HG02970 (cell line): ENCODE data around the gene SMCO2.

Experiments used
- ATAC-seq: cut with Tn5 transposase; IDR thresholded peaks from one replicate; pipeline ENCODE4 v1.9.1; 2021; ENCODE audit warnings: mild to moderate bottlenecking, moderate library complexity, moderate number of reproducible peaks; ENCODE audit not compliant: unreplicated experiment, low FRiP score

The SMCO2 gene

DNA sequence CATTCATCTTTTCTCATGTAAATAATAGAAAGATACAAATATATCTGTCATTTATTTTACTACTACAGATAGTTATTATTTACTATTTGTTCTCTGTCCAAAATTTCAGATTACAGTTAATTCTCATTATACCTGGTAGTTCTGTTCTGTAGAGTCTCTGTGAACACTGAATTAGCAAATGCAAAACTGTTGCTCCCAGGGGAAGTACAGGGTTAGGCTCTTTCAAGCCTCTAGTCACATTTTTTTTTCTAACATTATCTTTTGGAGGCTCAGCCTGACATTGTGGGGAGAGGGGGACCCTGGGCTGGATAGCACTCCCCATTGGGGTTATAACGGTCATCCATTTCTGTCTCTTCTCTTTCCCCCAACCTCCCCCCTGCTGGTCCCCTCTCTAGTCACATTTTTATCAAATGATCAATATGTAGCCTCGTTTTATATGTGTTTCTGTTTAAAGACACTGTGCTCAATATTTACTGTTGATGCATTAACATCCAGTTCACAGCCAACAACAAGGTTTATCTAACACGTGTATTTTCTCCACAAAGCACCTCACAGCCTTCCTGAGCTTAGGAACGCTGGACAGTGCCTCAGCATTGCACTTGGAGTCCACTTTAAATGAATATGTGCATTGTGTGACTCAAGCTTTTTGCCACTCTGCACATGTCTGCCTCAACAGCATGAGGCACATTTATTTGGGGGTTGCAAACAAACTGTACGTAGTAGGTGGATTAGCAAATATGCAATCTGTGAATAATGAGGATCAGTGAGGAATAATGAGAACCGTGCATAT, 4.7 kb downstream of the SMCO2 start:
- no peak for ATAC-seq

DNA sequence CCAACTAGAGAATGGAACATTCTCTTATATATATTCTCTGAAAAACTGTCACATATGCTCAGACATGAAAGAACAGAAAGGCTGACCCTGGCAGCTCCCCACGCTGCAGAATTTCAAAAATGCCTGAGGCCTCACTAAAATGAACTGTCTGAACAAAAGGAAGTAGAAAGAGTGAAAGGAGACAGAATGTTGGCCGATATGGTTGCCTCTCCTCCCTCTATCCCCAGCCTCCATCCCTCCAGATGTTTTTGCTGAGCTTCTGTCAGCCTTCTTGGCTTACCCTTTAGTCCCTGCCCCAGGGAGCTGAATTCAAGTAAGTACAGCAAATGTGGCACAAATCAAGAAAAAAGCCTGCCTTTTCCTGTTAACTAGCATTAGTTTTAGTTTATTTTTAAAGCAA, 6.9 kb downstream of the SMCO2 start:
- no peak for ATAC-seq

DNA sequence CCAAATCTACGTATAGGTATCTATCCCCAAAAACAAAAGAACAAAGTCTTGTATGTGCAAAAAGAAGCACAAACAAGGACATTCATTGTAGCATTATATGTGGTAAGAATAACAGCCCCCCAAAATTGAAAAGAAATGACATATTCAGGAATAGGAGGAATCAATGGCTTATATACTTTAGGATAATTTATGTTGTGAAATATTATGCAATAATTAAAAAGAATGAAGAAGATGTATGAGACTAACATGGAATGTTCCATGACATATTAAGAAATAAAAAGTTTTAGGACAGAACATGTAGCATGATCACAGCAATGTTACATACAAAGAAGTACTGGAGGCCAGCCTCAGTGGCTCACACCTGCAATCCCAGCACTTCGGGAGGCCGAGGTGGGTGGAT, 9.1 kb downstream of the SMCO2 start:
- no peak for ATAC-seq

DNA sequence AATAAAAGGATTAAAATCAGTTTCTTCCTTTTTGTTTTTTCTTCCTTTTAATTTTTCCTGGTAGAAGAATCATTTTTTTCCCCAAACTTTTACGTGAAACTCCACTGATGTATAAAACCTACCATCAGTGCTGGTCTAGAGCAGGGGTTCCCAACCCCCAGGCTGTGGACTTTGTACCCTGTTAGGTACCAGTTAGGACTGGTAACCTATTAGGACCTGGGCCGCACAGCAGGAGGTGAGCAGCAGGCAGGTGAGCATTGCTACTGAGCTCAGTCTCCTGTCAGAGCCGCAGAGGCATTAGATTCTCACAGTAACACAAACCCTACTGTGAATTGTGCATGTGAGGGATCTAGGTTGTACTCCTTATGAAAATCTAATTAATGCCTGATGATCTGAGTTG, 10.1 kb downstream of the SMCO2 start:
- ATAC-seq, result no peak

DNA sequence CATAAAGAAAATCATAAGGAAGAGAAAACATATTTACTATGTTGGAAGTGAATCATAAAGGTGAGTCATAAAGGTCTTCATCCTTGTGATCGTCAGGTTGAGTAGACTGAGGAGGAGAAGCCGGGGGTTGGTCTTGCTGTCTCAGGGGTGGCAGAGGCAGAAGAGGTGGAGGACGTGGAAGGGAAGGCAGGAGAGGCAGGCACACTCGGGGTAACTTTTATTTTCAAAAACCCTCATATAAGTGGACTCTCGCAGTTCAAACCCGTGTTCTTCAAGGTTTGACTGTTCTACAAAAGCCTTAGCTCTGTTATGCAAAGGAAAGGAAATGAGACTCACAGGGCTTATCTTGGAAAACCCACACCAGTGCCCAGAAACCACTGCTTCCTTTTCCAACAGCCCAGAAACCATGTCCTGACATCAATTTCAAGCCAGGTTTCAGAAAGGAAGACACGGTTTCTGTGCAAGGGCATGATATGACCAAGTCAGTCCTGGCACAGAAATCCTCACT, 14.0 kb downstream of the SMCO2 start:
- no peak for ATAC-seq

DNA sequence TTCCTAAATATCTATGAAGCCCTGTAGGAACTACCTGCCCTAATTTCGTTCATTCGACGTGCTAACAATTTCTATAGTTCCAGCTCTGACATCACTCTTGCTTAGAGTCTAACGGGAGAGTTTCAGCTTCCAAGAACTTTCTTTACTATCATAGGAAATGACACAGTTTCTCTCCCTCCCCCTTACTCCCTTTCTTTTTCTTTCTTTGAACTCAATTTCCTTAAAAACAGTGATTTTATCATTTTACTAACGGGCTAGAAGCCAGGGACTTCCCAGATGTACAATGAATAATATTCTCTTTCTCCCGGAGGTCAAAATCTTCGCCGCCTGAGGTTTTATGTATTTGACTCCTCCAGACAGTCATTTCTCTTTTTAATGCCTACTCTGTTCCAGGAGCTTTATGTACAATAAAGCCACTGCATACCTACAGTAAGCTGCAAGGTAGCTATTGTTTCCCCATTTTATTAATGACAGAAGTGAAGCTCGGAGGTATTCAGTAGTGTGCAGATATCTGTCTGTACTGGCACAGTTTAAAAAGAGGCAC, 15.7 kb downstream of the SMCO2 start:
- no peak for ATAC-seq

DNA sequence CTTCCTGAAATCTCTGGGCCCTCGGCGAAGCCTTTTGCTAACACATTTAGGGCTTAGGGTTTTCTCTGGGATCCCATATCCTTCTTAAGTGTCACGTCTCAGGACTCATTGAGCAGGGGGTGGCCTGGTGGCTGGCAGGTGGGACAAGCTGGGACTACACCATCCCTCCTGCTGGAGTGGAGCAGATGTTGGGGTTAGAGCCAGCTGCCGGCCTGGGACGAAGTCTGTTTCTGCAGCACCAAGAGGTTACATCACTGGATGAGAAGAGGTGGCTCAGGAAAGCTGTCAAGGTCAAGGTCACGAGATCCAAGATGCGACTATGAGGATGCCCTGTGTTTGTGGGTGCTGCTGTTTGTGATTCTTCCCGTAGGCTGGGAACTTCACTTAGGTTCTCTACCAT, 16.3 kb downstream of the SMCO2 start:
- ATAC-seq, result no peak

DNA sequence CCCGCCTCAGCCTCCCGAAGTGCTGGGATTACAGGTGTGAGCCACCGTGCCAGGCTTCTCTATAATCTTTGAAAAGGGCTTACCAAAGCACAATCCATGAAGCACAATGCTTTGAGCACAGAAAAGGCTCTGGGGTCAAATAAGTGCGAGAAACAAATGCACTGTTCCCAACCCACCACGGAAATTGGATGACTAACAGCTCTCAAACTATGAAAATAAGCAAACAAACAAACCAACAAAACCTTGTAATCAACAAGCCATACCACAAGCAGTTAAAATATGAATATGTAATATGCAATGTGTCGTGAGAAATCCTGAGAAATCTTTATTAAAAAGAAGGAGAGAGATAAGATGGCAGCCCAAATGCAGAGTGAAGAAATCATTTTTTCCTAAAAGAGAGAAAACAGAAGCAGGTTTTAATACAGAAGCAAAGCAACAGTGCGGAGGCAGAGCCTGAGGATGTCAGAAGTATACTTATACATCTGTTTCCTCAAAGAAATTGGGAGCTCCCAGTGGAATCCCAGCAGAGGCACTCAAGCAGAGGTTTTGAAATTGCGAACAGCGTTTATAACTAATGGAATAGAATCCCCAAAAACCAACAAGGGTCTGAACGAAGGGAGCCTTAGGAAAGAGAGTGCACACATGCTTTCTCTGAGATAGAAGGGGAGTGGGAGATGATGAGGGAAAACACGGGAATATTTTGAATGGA, 17.1 kb downstream of the SMCO2 start:
- no peak for ATAC-seq

DNA sequence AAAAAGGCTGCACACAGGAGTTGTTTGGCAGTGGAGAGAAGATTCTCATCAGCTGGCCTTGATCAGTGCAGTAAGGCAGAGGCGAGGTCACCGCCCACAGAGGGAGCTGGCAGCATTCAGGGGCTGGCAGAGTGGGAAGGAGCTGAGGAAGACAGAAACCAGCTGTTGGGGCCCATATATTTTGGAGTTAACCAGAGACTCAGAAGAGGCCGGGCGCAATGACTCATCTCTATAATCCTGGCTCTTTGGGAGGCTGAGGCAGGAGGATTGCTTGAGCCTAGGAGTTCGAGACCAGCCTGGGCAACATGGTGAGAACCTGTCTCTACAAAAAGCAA, 17.7 kb downstream of the SMCO2 start:
- no peak for ATAC-seq

DNA sequence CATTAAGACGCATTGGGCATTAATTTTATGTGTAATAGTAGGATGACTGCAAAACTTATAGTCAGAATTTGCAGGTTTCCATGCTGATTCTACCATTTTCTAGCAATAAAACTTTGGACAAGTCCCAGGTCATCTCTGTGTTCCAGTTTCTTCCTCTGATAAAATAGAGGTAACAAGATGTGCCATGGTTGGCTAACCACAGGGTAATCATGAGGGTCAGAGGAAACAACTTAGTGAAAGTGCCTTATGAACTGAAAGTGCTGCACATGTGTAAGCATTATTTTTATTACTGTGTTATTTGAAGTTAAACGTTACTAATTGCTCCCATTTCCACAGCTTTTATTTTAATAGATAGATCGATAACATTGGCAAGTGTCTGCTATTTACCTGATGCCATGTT, 21.1 kb downstream of the SMCO2 start:
- ATAC-seq, result no peak

DNA sequence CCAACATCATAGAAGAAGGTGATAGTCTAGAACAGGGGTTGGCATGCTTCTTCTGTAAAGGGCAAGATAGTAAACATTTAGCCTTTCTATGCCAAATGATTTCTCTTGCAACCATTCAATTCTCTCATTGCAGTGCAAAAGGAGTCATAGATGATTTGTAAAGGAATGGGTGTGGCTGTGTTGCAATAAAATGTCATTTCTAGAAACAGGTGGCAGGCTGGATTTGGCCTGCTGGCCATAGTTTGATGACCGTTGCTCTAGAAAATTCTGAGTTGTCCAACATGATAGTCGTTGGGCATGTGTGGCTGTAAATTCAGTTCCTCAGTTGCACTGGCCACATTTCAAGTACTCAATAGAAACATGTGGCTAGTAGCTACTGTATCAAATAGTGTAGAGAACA, 21.7 kb downstream of the SMCO2 start:
- ATAC-seq, result no peak

DNA sequence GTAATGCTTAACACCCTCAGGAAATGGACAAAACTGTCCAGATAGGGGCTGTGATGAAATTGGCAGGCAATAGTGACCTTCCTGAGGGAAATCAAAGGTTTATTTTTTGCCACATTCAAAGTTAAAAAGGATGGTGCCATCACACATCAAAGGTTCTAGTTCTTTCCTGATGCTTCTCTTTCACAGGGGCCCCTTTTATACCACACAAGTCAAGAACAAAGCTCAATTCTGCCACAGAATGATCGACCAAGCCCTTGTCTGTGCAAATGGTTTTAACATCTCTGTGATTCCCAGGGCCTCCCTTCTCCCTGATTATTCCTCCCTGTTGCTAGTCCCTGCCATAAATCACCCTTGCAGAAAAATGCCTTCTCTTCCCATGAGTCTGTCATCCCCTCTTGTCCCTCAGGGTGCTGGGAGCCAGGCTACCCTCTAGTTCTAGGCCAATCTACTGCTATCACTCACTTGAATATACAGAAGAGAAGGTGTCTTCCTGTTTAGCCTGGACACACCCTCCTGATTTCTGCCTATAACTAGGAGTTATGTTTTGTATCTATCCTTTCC, 22.7 kb downstream of the SMCO2 start:
- ATAC-seq, result no peak

DNA sequence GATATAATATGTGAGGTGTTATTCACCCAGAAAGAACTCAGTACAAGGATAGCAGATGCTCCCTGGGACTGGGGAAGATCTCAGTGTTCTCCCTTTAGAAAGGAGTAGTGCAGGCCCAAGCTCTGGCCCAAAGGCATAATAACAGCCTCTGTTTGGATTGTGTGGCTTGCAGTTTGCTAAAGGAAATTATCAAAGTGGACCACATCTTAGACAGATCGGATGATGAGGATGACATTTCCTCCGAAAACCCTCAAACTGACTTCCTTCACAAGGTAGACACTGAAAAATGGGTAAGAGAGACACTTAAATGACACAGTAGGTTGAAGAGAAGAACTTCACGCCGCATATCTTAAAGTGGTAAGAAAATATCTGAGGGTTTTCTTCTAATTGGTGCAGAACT, 26.1 kb downstream of the SMCO2 start:
- ATAC-seq, result no peak

DNA sequence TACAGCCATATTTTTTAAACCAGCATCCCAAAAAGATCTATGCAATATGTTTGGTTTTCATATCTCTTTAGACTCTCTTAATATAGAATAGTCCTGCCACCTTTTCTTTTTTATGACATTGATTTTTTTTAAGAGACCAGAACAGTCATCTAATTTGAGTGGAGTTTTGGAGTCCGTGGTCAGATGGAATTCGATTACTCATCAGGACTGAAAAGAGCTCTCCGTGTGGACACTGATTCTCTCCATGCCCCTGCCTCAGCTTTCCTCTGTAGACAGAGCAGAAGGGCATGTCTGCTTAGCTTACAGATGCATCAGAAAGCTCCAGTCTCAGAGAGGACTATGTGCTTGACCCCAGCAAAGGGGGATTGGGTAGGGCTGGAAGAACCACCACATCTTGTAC, 27.8 kb downstream of the SMCO2 start:
- no peak for ATAC-seq

DNA sequence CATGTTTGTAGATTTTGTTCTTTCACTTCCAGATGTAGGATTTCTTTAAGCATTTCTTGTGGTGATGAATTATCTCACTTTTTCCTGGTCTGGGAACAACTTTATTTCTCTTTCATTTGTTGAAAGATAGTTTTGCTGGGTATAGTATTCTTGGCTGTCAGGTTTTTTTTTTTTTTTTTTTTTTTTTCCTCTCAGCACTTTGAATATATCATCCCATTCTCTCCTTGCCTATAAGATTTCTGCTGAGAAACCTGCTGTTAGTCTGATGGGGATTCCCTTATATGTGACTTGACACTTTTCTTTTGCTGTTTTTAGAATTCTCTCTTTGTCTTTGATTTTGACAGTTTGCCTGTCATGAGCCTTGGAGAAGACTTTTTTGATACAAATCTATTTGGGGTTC, 30.5 kb downstream of the SMCO2 start:
- ATAC-seq, result no peak

DNA sequence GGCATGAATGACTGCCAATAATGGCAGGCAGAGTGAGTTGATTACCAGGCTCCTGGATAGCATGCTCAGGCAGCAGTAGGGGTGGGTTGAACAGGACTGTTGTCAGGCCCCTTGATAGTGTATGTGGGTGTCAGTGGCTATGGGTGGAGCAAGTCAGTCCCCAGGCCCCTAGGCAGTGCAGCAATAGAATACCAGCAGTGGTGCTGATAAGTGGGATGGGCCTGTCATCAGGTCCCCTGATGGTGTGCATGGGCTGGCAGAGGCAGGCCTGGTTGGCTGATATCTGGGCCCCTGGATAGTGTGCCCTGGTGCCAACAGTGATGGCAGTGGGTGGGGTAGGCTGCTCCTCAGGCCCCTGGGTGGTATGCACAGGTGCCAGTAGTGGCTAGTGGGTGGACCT, 32.4 kb downstream of the SMCO2 start:
- no peak for ATAC-seq

DNA sequence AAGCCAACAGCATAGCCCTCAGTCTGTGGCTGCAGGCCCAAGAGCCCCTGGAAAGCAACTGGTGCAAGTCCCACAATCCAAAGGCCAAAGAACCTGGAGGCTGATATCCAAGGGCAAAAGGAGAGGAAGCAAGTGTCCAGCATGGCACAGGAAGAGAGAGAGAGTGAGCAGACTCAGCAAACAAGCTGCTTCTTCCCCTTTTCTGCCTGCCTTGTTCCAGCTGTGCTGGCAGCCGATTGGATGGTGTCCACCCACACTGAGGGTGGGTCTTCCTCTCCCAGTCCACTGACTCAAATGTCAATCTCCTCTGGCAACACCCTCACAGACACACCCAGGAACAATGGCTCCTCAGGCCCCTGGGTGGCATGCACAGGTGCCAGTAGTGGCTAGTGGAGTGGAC, 33.5 kb downstream of the SMCO2 start:
- no peak for ATAC-seq

DNA sequence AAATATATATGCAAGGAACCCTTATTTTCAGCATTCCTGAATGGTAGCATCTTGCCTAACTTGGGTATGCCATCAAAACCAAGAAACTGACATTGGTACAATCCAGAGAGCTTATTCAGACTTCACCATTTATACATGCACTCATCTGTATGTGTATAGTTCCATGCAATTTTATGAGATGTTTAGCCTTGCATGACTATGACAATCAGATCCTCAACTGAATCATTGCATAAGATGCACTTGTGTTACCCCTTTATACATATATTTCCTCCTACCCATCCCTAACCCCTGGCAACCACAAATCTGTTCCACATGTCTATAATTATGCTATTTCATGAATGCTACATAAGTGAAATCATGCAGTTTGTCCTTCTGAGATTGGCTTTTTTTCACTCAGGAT, 40.4 kb downstream of the SMCO2 start:
- ATAC-seq, result no peak

DNA sequence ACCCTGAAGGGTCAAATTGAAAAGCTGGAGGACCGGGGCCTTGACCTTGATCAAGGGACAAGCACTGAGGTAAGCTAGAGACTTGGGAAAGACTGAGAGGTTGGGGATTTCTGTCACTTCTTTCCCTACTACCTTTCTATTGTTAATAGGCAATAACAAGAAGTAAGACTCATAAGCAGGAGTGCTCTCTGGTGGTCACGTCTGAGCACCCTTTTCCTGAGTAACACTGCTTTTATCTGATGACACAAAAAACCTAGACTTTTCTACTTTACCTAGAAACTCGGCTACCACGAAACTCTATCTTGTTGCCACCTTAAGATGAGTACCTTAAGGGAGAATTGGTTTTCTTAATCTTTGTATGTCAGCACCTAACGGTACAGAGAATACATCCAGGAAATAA, 41.9 kb downstream of the SMCO2 start:
- ATAC-seq, result no peak

DNA sequence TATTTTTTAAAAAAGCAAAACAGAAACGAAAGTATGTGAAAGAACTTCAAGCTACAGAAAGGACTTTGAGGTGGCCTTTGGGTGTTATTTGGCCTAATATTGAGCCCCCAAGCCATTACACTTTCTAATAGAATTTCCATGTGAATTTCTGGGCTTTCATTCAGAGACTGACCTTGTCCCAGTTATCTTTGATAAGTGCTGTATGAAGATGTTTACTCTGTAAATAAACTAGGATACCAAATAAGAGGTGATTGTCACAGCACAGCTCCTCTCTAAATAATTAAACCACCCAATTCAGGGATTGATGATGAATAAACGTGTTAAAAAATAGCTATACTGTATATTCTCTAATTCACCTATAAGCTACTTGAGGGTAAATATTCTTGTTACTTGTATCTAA, 44.7 kb downstream of the SMCO2 start:
- ATAC-seq, result no peak

DNA sequence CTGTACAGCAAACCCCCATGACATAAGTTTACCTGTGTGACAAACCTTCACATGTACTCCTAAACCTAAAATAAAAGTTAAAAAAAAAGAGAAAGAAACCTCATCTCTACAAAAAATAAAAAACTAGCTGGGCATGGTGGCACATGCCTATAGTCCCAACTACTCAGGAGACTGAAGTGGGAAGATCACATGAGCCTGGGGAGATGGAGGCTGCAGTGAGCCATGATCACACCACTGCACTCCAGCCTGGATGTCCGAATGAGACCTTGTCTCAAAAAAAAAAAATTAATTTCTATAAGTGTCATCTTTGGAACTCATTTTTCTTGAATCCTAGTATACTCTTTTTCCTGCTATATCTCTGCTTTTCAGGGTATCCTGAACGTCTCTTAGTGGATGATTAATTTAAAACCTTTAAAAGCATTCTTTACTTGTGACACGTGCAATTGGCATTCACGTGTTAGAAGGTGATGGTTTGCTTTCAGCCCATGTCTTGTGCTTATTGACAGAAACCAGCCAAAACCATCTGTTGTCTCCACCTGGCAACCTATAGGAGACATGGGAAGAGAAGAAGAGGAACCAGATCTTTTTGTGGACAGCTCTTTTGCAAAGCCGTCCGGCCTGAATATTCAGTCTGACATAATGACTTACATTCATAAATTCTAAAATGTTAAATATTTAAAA, 46.9 kb downstream of the SMCO2 start:
- no peak for ATAC-seq
